OCI-LY7 (cell line): ENCODE data around the gene FGFBP1. TPM values are rescaled to one million over a fixed set of nuclear protein-coding genes. Genes with fewer than 3 reads are reported as not detected.
A peak's percentile ranks its signal among the peaks of the same experiment; 100 is the strongest.

Source experiments
- BruUV-seq: library from RNA; stranded (reverse); fragments of 400-500 nt; replicated peaks from 2 replicates; lab custom pipeline; 2021; lab: Mats Ljungman, UMichigan
- CTCF ChIA-PET: fragments of 300-600 bp; sonication (Branson Sonifier 250); formaldehyde crosslinking; loops from one replicate; lab custom pipeline; 2022; ENCODE audit warnings: antibody characterized with exemption; ENCODE audit not compliant: unreplicated experiment; lab: Charles Lee
- POLR2A ChIA-PET: fragments of 300-600 bp; sonication (Branson Sonifier 250); formaldehyde crosslinking; loops from one replicate; lab custom pipeline; 2022; ENCODE audit warnings: antibody characterized with exemption; lab: Charles Lee
- DNase-seq: peaks from one replicate; pipeline ENCODE4 v3.0.0-alpha.2; 2015; ENCODE audit warnings: low spot score
- H2AFZ ChIP-seq: fragments of 200-600 bp; sonication (generic), shearing (Covaris generic); 2 replicates; pipeline ENCODE4 v1.6.1; 2014; ENCODE audit warnings: mild to moderate bottlenecking, antibody characterized with exemption, low read length, moderate library complexity
- H3K27ac ChIP-seq: fragments of 200-600 bp; sonication (generic); 2 replicates; pipeline ENCODE4 v1.5.1; 2014; ENCODE audit warnings: mixed run types, low read depth, mild to moderate bottlenecking, moderate library complexity, low read length, inconsistent platforms; ENCODE audit not compliant: poor library complexity, severe bottlenecking
- H3K36me3 ChIP-seq: fragments of 200-600 bp; sonication (generic); 2 replicates; pipeline ENCODE4 v1.6.1; 2014; ENCODE audit warnings: mild to moderate bottlenecking, antibody characterized with exemption, low read length, moderate library complexity, mixed read lengths; ENCODE audit not compliant: insufficient read depth
- H3K4me1 ChIP-seq: fragments of 200-600 bp; sonication (generic); 2 replicates; pipeline ENCODE4 v1.5.1; 2014; ENCODE audit warnings: mild to moderate bottlenecking, low read length; ENCODE audit not compliant: insufficient read depth, poor library complexity, severe bottlenecking
- H3K4me2 ChIP-seq: fragments of 200-600 bp; sonication (generic); 2 replicates; pipeline ENCODE4 v1.6.1; 2014; ENCODE audit warnings: mild to moderate bottlenecking, low read length
- H3K4me3 ChIP-seq: fragments of 200-600 bp; sonication (generic); 2 replicates; pipeline ENCODE4 v1.5.1; 2014; ENCODE audit warnings: mild to moderate bottlenecking, low read depth, low read length; ENCODE audit not compliant: poor library complexity, severe bottlenecking
- H3K79me2 ChIP-seq: fragments of 200-600 bp; sonication (generic); 2 replicates; pipeline ENCODE4 v1.6.1; 2016; ENCODE audit warnings: low read depth, mild to moderate bottlenecking, low read length, moderate library complexity, mixed read lengths; ENCODE audit not compliant: insufficient read depth
- H3K9me2 ChIP-seq: fragments of 200-600 bp; sonication (generic); 2 replicates; pipeline ENCODE4 v1.6.1; 2016; ENCODE audit warnings: mild to moderate bottlenecking, low read length, mixed read lengths; ENCODE audit not compliant: insufficient read depth
- H3K9me3 ChIP-seq: fragments of 200-600 bp; sonication (generic); 2 replicates; pipeline ENCODE4 v1.6.1; 2014; ENCODE audit warnings: mild to moderate bottlenecking, mixed run types, low read length, mixed read lengths
- H4K20me1 ChIP-seq: fragments of 200-600 bp; sonication (generic); 2 replicates; pipeline ENCODE4 v1.6.1; 2014; ENCODE audit warnings: mild to moderate bottlenecking, antibody characterized with exemption, low read length, moderate library complexity, mixed read lengths; ENCODE audit not compliant: insufficient read depth
- EZH2phosphoT487 ChIP-seq: fragments of 200-600 bp; sonication (generic); IDR thresholded peaks from 2 replicates; pipeline ENCODE4 v1.6.1; 2018; ENCODE audit warnings: low read depth, borderline replicate concordance, mild to moderate bottlenecking, mixed run types, antibody characterized with exemption, low read length, moderate library complexity, mixed read lengths
- intact Hi-C: fragments of 100-400 bp; cut with micrococcal nuclease; formaldehyde crosslinking; loops from one replicate; pipeline ENCODE4 v1.10.0; 2022; ENCODE audit not compliant: unreplicated experiment
- total RNA-seq, 2 experiments: library from RNA; depleted of rRNA in 1 of 2; stranded (reverse); fragments of >200 nt in 1 of 2; shearing (Covaris generic) in 1 of 2; gene quantifications; 2 replicates each; pipeline ENCODE4 v1.2.3, GENCODE V29; 2014 to 2022
- TF ChIP-seq, protein P1 (sequence below): fragments of 200-600 bp; sonication (generic); conservative IDR thresholded peaks from 2 replicates; pipeline ENCODE4 v1.5.1; 2014; ENCODE audit warnings: mild to moderate bottlenecking, antibody characterized with exemption, low read length, moderate library complexity, mixed read lengths

Gene FGFBP1
- total RNA-seq, 2 experiments from 2014 or later = not detected

DNA sequence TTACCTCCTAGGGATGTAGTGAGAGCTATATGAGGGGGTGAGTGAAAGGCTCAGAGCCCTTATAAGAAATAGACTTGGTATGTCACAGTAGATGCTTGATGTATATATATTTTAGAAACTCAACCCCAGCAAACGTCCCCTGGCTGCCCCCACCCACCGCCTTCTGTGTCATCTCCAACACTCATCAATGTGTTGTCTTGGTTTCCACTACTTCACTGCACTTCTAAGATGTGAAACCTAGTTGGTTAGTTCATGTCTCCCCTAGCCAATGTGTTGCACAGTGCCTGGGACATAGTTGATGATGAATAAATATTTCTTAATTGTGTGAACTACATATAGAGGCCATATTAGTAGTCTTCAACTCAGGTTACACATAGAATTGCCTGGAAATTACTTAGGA, 20.0 kb upstream of the FGFBP1 start:
- Histone ChIP-seq H3K9me3 (peaks cover 10% of the 10 kb centered on the region; the same call in 1 of the 2 replicates), H3K4me2 (no peak overlapping the region), H3K27ac (no peak overlapping the region), H2AFZ (no peak overlapping the region), H3K4me3 (no peak overlapping the region), H4K20me1 (no peaks in the 10 kb centered on the region), H3K36me3 (no peaks in the 10 kb centered on the region), H3K4me1 (no peaks in the 10 kb centered on the region), H3K9me2 (no peaks in the 10 kb centered on the region), H3K79me2 (no peaks in the 10 kb centered on the region)
- DNase-seq = no peak
- intact Hi-C loops = loop anchor here (10.0 kb wide), 1 partner anchor 724 kb away; no protein-coding TSS in a partner anchor
- TF ChIP-seq EZH2phosphoT487 = no peak
- TF ChIP-seq, protein P1, sequence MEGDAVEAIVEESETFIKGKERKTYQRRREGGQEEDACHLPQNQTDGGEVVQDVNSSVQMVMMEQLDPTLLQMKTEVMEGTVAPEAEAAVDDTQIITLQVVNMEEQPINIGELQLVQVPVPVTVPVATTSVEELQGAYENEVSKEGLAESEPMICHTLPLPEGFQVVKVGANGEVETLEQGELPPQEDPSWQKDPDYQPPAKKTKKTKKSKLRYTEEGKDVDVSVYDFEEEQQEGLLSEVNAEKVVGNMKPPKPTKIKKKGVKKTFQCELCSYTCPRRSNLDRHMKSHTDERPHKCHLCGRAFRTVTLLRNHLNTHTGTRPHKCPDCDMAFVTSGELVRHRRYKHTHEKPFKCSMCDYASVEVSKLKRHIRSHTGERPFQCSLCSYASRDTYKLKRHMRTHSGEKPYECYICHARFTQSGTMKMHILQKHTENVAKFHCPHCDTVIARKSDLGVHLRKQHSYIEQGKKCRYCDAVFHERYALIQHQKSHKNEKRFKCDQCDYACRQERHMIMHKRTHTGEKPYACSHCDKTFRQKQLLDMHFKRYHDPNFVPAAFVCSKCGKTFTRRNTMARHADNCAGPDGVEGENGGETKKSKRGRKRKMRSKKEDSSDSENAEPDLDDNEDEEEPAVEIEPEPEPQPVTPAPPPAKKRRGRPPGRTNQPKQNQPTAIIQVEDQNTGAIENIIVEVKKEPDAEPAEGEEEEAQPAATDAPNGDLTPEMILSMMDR = no peak
- CTCF ChIA-PET = no interaction called here
- POLR2A ChIA-PET = no interaction called here
- no TSS peak for BruUV-seq

DNA sequence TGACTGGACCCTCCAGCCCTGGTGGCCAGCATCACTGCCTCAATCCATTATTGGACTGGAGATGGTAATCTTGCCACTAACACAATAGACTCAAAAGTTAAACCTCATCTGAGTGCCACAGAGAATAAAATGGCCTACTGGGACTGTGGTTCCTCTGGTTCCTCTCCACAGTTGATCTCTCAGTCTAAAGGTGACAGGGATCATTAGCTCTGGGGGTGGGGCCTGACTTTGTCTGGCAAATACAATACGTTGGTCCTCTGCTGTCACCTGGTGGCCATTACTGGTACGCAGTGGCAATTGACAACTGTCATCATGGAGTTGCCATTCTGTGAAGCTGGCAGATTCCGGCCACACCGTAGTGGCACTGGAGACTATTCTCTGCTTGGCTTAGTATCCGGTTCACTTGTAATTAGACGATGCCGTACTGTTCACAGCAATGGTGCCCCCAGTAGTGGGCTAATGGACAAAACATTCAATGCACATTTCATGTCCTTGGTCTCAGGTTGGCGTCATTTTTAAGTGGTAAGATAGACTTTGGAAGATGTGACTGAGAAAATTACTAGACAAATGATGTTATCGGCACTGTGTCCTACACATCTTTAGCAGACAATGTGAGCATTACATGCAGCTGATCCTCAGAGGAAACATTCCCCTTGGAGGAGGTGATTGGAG, 17.8 kb upstream of the FGFBP1 start:
- no peaks in the 10 kb centered on the region for H3K36me3 ChIP-seq
- TF ChIP-seq, protein P1 = peak; percentile 94
- no peak for TF ChIP-seq EZH2phosphoT487
- CTCF ChIA-PET = interaction anchor here (0.6 to 1.6 kb wide), 4 partner anchors 73 to 477 kb away, joined by 3 to 8 read pairs (median 4); no protein-coding TSS in a partner anchor
- H4K20me1 ChIP-seq = no peaks in the 10 kb centered on the region
- POLR2A ChIA-PET = interaction anchor here (0.6 to 1.0 kb wide), 2 partner anchors 67 to 151 kb away, joined by 3 to 4 read pairs; no protein-coding TSS in a partner anchor
- no peaks in the 10 kb centered on the region for H3K9me2 ChIP-seq
- H3K4me2 ChIP-seq = no peak overlapping the region
- no peak overlapping the region for H3K4me3 ChIP-seq
- BruUV-seq = no TSS peak
- no peak overlapping the region for H3K27ac ChIP-seq
- DNase-seq = peak; percentile 82
- no peaks in the 10 kb centered on the region for H3K79me2 ChIP-seq
- H3K9me3 ChIP-seq = peaks cover 10% of the 10 kb centered on the region; the same call in 1 of the 2 replicates
- no peak overlapping the region for H2AFZ ChIP-seq
- intact Hi-C loops = loop anchor here (1.0 to 10.0 kb wide), 7 partner anchors 44 to 722 kb away; no protein-coding TSS in a partner anchor
- H3K4me1 ChIP-seq = no peaks in the 10 kb centered on the region
